22Rv1 (cell line): ENCODE results near the gene DCAF8L1.
"Not testable (repeated sequence)": the region's sequence is repeated elsewhere in the genome, so short reads cannot be mapped to it uniquely, and the experiment has no call there.

ENCODE experiments used
- CTCF ChIP-seq: fragments of 450-650 bp; IDR thresholded peaks from 2 replicates; pipeline ENCODE4 v1.5.1; 2017; ENCODE audit warnings: mild to moderate bottlenecking
- ZFX ChIP-seq: fragments of 450-650 bp; IDR thresholded peaks from 2 replicates; pipeline ENCODE4 v1.6.1; 2017; ENCODE audit warnings: antibody characterized with exemption, borderline replicate concordance

GRCh38 chrX:27976934-27977333 lies 4.3 kb downstream of the DCAF8L1 start:
- not testable (repeated sequence) for TF ChIP-seq CTCF, ZFX
